ENCODE results near the gene REG3G.

The REG3G gene

GRCh38 chr2:79025421-79025820 is at the start of gene REG3G:
TSS of gene REG3G (plus strand) at chr2:79025702. CDS start at chr2:79026094, 392 bp downstream.
- DNase-seq: no peak

- no peak for DNase-seq
Observed at GRCh38 chr2:78977661-78978145, 47.8 kb upstream of the REG3G start.

DNA sequence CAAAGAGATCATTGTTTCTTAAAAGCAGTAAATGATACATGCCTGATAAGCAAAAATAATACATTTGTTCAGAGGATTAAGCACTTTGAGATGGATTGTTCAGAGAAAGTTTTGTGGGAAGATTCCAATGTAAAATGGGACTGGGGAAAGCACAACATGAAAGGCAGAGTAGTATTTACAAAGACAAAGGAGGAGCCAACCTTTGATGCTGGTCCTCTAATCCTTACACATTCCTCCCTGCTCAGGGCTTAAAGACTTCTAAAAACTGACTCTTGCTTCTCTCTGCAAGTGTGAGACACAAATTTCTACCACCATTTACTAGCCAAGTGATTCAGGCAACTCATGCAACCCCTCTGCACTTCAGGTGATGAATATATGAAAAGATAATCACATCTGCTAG is 47.2 kb upstream of the REG3G start:
- DNase-seq: no peak

DNA sequence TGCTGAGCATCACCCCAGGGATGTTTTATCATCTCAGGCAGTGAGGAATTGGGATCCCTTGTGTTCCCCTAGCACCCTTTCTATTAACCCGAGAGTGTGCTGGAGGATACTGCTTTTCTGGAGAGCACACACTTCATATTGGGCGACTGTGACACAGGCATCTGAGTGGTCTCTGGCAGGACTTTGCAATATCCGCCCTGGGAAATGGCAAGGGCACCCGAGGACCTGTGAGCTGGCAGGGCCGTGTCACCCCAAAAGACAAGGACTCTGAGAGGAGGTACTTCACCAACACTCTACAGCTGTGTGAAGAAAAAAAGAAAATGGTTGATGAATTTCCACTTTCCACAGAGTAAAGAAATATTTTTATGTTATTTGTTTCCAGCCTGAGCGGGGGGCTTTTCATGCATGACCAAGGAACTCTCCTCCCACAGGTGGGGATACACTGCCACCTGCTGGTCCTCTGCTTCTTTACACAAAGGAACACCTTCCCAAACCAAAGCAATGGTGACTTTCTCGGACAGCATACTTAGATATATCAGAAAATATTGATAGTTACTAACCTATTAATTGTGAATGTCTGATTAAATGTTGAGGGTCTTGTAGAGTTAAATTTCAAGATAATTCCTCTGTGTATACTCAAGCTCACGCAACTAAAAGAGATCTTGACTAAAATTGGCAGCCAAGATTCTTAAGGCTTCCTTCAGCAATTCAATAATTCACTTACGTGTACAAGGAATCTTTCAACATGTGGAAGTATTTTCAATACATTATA is 45.9 kb upstream of the REG3G start:
- DNase-seq: peak; percentile 84

GRCh38 chr2:78980152-78980465 is 45.4 kb upstream of the REG3G start:
- no peak for DNase-seq

DNA sequence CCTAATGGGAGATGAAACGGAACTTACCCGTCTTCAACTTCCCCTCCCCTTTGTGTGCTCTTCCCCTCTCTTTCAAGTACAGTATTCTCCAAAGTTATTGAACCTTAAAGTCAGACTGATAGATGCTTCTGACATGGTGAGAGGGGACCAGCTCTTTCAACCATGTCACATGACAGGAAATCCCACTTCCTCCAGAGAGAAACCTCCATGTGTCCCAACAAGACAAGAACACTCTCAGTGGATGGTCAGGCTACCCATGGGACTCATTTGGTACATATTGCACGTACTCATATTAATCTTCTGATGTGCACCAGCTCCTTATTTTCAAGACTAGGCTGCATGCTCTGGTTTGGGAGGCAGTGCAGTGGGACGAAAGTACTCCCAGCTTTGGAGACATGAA is 44.6 kb upstream of the REG3G start:
- DNase-seq: no peak

DNA sequence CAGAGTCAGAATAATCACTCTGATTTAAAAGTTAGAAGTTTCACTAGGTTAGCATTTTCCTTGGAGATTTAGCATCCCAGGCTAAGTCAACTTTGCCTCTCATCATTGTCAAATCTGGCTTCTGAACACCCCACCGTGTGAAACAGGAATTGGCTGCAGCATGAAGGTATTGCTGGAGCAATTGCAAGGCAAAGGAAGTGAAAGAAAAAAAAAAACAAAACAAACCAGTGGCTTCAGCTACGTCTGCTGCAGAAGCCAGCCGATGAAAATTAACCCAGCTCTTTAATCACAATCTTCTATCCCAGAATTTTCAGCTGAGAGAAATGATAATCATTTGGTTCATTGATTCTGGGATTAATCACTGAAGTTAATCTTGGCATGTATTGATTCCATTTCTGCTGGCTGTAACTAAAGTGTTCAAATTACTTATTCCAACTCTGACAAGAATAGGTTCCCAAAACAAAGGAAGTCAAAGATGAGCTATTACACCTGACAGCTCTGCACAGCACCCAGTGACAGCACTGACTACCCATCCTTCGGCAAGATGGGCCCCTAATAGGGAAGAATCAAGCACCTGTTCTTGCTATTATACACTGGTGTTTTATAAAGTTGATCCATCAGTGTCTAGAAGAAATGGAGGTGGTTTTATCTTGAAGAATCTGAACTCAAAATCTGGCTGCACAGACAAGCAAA is 42.7 kb upstream of the REG3G start:
- DNase-seq: no peak

DNA sequence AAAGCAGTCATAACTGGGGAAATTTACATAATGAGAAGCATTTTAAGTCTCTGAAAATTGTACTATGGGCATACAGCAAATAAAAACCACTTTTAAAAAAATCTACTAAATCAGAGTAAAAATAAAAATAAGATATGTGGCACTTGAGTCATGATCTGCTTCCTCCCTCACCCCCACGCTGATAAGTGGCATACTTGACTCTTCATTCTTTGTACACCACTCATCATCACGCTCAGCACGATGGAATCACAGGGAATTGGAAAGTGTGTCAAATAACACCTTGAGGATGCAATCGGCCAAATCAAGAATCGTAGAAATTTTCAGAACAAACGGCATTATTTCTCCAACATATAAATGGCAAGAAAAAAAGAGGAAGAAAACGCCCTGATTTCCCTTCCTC is 41.1 kb upstream of the REG3G start:
- DNase-seq: no peak

GRCh38 chr2:78985558-78985957 is 39.9 kb upstream of the REG3G start:
- DNase-seq: no peak

- DNase-seq: no peak
Observed at GRCh38 chr2:78989051-78989450, 36.5 kb upstream of the REG3G start.

GRCh38 chr2:78992451-78992806 is 33.1 kb upstream of the REG3G start:
- no peak for DNase-seq

DNA sequence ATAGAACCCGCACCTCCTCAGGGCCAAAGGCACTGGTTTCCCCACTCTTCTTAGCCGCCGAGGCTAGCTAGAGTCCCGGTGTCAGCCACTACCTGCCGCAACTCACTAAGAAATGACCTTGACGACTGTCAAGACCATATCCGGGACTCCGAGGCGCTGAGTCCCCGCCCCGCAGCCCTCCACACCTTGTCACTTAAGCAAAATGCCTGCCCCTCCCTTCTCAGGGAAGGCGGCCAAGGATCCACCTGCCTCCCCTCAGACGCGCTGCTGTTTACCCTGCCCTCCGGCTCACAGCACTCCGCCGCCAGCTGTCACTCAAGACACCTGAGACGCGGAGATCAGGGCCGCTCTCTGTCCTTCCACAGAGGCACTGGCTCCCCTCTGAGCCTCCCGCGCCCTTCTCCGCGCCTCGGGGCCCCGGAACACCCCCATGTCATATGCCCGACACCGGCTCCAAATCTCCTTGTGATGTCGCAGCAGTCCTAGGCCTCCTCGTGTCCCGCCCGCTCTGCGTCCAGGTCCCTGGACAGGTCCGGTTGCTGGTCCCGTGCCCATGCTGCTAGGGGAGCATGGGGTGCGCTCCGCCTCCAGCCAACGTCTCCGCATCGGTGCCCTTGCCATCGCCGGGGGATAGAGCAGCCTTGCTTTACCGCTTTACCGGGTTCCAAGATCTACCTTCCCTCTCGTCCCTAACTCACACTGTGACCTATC is 32.5 kb upstream of the REG3G start:
- peak; percentile 73 for DNase-seq

DNA sequence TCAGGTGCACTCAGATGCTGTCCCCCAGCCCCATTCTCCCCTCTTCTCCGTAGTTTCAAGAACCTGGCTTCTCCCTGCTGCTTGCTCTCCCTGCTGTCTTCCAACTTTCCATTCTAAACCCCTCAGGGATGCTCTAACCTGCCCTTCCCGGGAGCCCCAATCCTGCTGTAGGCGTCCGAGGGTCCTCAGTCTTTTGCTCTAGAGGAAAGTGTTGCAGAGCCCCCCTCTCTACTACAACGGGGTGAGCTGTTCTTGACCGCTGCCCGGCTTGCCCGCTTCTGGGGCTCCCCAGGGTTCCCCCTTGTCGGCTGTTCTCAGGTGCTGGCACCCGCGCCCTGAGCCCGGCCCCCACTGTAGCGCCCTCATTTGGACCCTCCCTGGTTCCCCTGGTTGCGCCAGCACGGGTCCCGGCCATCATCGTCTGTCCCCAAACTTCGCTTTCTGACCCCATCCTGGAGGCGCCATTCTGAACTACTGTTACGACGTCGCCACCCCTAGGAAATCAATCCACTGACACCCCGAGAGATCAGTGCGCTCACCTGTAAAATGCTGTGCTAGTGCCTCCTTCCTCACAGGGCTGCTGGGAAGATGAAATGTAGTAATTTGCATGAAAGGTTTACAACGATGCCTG is 31.9 kb upstream of the REG3G start:
- no peak for DNase-seq

DNA sequence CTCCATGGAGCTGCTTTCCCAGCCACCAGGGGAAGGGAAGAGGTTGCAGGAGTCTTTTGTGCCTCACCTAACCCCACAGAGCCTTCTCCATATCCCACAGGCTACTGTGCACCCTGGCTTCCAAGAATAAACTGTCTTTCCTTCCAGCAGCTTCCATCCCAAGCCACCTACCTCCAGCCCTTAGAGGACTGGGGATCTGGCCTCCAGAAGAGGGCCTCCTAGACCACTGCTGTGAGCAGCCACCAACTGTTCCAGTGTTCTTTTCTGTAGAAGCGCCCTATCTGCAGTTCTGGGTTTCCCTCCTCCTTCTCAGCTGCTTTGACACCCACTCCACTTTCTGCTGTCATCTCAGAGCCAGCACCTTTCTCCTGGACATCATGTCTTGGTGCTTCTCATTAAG is 30.7 kb upstream of the REG3G start:
- DNase-seq: no peak

DNA sequence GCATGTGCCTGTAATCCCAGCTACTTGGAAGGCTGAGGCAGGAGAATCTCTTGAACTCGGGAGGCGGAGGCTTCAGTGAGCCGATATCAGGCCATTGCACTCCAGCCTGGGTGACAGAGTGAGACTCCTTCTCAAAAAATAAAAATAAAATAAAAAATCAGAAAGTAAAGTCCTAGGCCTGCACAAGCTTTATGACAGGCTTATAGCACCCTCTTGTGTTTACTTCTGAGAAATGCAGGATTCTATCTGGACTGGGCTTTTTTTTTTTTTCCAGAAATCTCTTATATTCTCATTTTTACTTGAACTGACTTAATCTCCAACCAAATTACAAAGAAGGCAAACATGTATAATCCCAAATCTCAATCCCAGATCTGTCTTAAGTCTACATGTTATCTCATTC is 26.1 kb upstream of the REG3G start:
- no peak for DNase-seq

DNA sequence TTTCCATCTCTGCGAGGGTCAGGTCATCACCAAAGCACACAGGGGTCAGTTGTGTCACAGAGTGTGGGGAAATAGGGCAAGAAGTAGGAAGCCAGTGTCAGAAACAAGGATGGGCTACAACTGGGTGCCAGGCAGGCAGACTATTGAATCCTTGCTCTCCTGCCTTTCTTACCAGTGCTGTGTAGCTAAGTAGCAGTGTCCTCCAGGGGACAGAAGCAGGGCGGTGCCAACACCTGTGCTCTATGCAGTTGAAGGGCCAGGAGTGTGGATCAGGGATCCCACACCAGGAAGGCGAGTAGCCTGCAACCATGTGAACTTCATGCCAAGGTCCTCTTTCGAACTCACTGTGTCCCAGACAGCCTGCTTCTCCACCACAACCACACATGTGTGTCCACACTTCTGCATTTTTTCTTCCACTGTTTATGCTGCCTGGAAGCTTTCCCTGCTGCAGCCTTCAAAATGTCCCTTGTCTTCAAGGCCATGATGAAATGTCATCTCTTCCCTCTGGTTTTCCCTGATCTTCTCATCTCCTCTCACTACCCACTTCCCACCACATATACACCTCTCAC is 25.4 kb upstream of the REG3G start:
- DNase-seq: no peak

DNA sequence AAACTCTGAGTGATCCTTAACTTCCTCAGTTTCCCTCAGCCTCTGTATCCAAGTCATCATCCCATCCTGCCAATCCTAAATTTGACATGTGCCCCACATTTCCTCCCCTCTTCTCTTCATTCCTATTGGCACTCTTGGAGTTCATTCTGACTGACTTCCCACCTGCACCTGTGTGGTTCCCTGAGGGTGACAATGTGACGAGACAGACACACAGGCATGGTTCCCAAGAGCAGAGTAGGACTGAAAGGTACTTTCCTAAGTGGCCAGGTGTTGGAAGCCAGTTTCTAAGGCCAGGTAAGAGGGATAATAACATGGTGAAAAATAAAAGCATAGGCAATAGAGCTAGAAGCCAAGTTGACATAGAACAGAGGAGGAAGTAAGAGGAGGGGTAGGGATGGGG is 24.2 kb upstream of the REG3G start:
- DNase-seq: no peak

GRCh38 chr2:79004680-79005079 is 20.8 kb upstream of the REG3G start:
- peak; percentile 52 for DNase-seq

DNA sequence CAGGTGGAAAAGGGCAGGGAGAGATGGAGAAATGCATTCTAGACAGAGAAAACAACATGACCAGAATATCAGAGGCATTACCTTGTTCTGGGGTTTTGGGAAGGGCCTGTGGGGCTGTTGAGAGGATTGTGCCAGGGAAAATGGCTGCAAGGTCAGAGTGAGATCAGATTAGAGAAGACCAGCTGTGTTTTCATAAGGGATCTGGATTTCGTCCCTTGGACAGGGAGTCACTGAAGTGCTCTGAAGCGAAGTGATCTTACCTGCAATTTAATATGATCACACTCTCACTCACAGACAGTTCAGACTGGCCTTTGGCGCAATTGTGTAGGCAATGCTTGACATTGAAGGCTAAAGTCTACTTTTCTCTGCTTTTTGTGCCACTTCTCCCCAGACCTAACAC is 20.3 kb upstream of the REG3G start:
- DNase-seq: no peak

GRCh38 chr2:79009388-79009787 is 16.1 kb upstream of the REG3G start:
- DNase-seq: no peak

DNA sequence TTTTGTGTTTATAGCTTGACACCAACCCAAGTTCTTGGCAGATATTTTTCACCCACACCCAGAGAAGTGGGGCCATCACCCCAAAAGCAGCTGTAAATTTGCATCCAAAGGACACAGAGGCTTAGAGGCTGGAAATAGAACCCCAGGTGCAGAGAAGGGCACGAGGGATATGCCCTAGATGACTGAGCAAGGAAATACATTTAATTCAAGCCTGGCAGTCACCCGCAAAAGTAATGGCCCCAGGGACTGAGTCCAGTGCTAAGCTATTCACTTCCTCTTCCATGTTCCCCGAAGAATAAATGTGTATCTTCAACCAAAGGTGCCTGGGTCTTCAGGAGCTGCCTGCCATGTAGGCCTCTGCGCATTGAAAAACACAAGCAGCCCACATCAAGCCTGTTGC is 14.0 kb upstream of the REG3G start:
- DNase-seq: no peak

DNA sequence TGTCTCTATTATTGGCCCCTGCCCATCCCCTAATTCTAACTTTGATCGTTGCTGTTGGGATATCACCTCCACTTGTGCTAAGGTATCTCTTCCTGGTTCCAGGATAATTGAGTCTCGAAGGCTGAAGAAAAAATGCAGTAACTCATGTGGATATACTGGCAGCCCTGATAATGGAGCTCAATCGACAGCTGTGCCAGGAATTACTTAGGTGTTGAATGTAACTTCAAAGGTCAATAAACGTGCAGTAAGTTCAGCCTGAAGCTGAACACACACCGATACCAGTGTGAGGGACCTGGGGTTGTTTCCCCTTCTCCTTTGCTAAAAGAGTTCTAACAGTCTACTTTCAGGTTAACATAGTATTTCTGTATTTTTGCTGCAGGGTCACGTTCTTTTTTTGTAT is 11.9 kb upstream of the REG3G start:
- DNase-seq: no peak

DNA sequence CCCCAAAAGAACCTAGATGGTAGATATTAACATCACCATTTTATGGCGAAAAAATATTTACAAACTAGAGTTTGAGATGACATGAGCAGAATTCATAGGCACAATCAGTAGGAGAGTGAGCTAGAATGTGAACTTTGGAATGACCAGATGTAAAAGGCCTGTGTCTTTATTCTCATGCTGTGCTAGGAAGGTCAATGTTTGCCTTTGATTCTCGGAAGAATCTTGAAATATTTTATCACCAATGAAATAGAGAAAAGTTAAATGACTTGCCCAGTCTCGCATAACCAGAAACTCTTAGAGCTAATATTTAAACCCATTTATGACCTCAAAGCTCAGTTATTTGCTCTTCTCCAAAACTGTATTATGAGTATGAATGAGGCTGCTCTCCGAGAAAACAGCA is 9.2 kb upstream of the REG3G start:
- no peak for DNase-seq

All from retina (tissue), 1 donor.